SK-N-SH (cell line): ENCODE measurements around the gene MBOAT2. TPM values are rescaled to one million over a fixed set of nuclear protein-coding genes. Genes with fewer than 3 reads are reported as not detected.
"Not testable (repeated sequence)": the region's sequence is repeated elsewhere in the genome, so short reads cannot be mapped to it uniquely, and the experiment has no call there.

ENCODE experiments used
- CTCF ChIA-PET: fragments of 300-600, 350-600 bp; formaldehyde crosslinking; extraction: SDS; loops from one replicate; lab custom pipeline; 2021; lab: Yijun Ruan, JAX
- POLR2A ChIA-PET: fragments of 350-600 bp; sonication (Branson Sonifier 250); formaldehyde crosslinking; extraction: SDS; loops from one replicate; lab custom pipeline; 2020; ENCODE audit warnings: antibody characterized with exemption, inconsistent platforms; lab: Yijun Ruan, JAX
- DNase-seq: peaks from one replicate; pipeline ENCODE4 v3.0.0; 2012
- H2AFZ ChIP-seq: fragments of 200-600 bp; sonication (generic); 2 replicates; pipeline ENCODE4 v1.8.1; 2016; ENCODE audit warnings: antibody characterized with exemption, mild to moderate bottlenecking, low read depth
- H3F3A ChIP-seq: fragments of 200-600 bp; sonication (generic); replicated peaks from 2 replicates; pipeline ENCODE3; 2016; ENCODE audit warnings: antibody characterized with exemption, mild to moderate bottlenecking; ENCODE audit not compliant: insufficient read depth
- H3K27ac ChIP-seq, 2 experiments: fragments of 200-500 bp in 1 of 2; fragments of 200-600 bp in 1 of 2; sonication (Bioruptor generic) in 1 of 2; sonication (generic), shearing (Covaris generic) in 1 of 2; 2 replicates each; pipeline versions ENCODE4 v1.5.1 to v1.6.1; 2014 to 2016; ENCODE audit warnings: low read depth in 2 of 2, inconsistent platforms in 1 of 2, low read length in 1 of 2, mild to moderate bottlenecking in 1 of 2, mixed read lengths in 1 of 2
- H3K27me3 ChIP-seq: fragments of 200-600 bp; sonication (generic), shearing (Covaris generic); 2 replicates; pipeline ENCODE4 v1.6.1; 2016; ENCODE audit warnings: mixed run types; ENCODE audit not compliant: insufficient read depth
- H3K36me3 ChIP-seq, 2 experiments: fragments of 200-500 bp in 1 of 2; fragments of 200-600 bp in 1 of 2; sonication (Bioruptor generic) in 1 of 2; sonication (generic) in 1 of 2; replicated peaks in 1 of 2; 2 replicates each; pipeline versions ENCODE3 to v1.5.1; 2014 to 2016; ENCODE audit warnings: low read length in 1 of 2, mild to moderate bottlenecking in 1 of 2; ENCODE audit not compliant: insufficient read depth in 2 of 2, control insufficient read depth in 1 of 2
- H3K4me1 ChIP-seq, 2 experiments: fragments of 200-500 bp in 1 of 2; fragments of 200-600 bp in 1 of 2; sonication (Bioruptor generic) in 1 of 2; sonication (generic), shearing (Covaris generic) in 1 of 2; 2 replicates each; pipeline versions ENCODE4 v1.5.1 to v1.6.1; 2014 to 2016; ENCODE audit warnings: low read depth in 1 of 2, low read length in 1 of 2, mixed run types in 1 of 2; ENCODE audit not compliant: insufficient read depth in 2 of 2, control insufficient read depth in 1 of 2
- H3K4me2 ChIP-seq: fragments of 200-600 bp; sonication (generic), shearing (Covaris generic); 2 replicates; pipeline ENCODE4 v1.6.1; 2017; ENCODE audit warnings: mixed run types
- H3K4me3 ChIP-seq, 2 experiments: fragments of 200-500 bp in 1 of 2; fragments of 200-600 bp in 1 of 2; sonication (Bioruptor generic) in 1 of 2; sonication (generic), shearing (Covaris generic) in 1 of 2; 2 replicates each; pipeline versions ENCODE4 v1.5.1 to v1.8.1; 2014 to 2016; ENCODE audit warnings: low read depth in 2 of 2, inconsistent platforms in 1 of 2, low read length in 1 of 2, mild to moderate bottlenecking in 1 of 2, mixed read lengths in 1 of 2, moderate library complexity in 1 of 2
- H3K79me2 ChIP-seq: fragments of 200-600 bp; sonication (generic); 2 replicates; pipeline ENCODE4 v1.8.1; 2017; ENCODE audit warnings: mild to moderate bottlenecking; ENCODE audit not compliant: insufficient read depth
- H3K9ac ChIP-seq: fragments of 200-600 bp; sonication (generic); 2 replicates; pipeline ENCODE4 v1.6.1; 2017; ENCODE audit warnings: mixed run types
- H3K9me2 ChIP-seq: fragments of 200-600 bp; sonication (generic); 2 replicates; pipeline ENCODE4 v1.6.1; 2017; ENCODE audit warnings: mixed run types
- H3K9me3 ChIP-seq: fragments of 200-600 bp; sonication (generic); 2 replicates; pipeline ENCODE4 v1.6.1; 2017; ENCODE audit warnings: mixed run types, mild to moderate bottlenecking, moderate library complexity
- H4K20me1 ChIP-seq: fragments of 200-600 bp; sonication (generic); 2 replicates; pipeline ENCODE4 v1.6.1; 2017; ENCODE audit warnings: mild to moderate bottlenecking, mixed run types; ENCODE audit not compliant: insufficient read depth
- CHD2 ChIP-seq: fragments of 150-350 bp; IDR thresholded peaks from 2 replicates; pipeline ENCODE4 v1.6.1; 2018; ENCODE audit warnings: low read length; ENCODE audit not compliant: partially characterized antibody
- ELF1 ChIP-seq: IDR thresholded peaks from 2 replicates; pipeline ENCODE4 v1.4.0; 2012
- FOXM1 ChIP-seq: IDR thresholded peaks from 2 replicates; pipeline ENCODE4 v1.4.0; 2012; ENCODE audit warnings: low read depth, mild to moderate bottlenecking
- GABPA ChIP-seq: IDR thresholded peaks from 2 replicates; pipeline ENCODE4 v1.4.0; 2012; ENCODE audit warnings: low read depth, mild to moderate bottlenecking
- GATA2 ChIP-seq: sonication (generic); formaldehyde crosslinking; IDR thresholded peaks from 2 replicates; pipeline ENCODE4 v1.5.0; 2020; ENCODE audit warnings: mild to moderate bottlenecking, missing genetic modification reagents
- POLR2AphosphoS5 ChIP-seq: IDR thresholded peaks from 2 replicates; pipeline ENCODE4 v1.6.1; 2012; ENCODE audit warnings: low read depth, low read length
- RCOR1 ChIP-seq: fragments of 150-350 bp; IDR thresholded peaks from 2 replicates; pipeline ENCODE4 v1.6.1; 2017; ENCODE audit warnings: antibody characterized with exemption, low read length
- TCF12 ChIP-seq: IDR thresholded peaks from 2 replicates; pipeline ENCODE4 v1.4.0; 2012
- WGBS: methylation state at CpG from one replicate; pipeline ENCODE4 v1.1.6; 2017; ENCODE audit warnings: low lambda C conversion rate; 5-methylcytosine and 5-hydroxymethylcytosine counted together
- polyA plus RNA-seq, 3 experiments: library from polyadenylated mRNA; depleted of rRNA; stranded (reverse); fragments of >200 nt; gene quantifications; 2 replicates each; pipeline ENCODE4 v1.2.3, GENCODE V29; 2012
- TF ChIP-seq, protein P1 (sequence below): IDR thresholded peaks from 2 replicates; pipeline ENCODE4 v1.4.0; 2012; ENCODE audit warnings: low read depth, borderline replicate concordance
- TF ChIP-seq, protein P2 (sequence below): fragments of 150-350 bp; IDR thresholded peaks from 2 replicates; pipeline ENCODE4 v1.6.1; 2017; ENCODE audit warnings: antibody characterized with exemption, low read length, low read depth, borderline replicate concordance
- TF ChIP-seq, protein P3 (sequence below): IDR thresholded peaks from 2 replicates; pipeline ENCODE4; 2012
- TF ChIP-seq, protein P4 (sequence below): fragments of 200-600 bp; sonication (generic); IDR thresholded peaks from 2 replicates; pipeline ENCODE4 v1.6.1; 2017; ENCODE audit warnings: antibody characterized with exemption, mild to moderate bottlenecking, moderate library complexity
- TF ChIP-seq, protein P5 (sequence below): fragments of 150-350 bp; IDR thresholded peaks from 2 replicates; pipeline ENCODE4 v1.6.1; 2016; ENCODE audit warnings: mild to moderate bottlenecking, low read depth, low read length

The MBOAT2 gene
- polyA plus RNA-seq, 1 of the 3 experiments (the other 2 are of a cell fraction) = 33.9 TPM

DNA sequence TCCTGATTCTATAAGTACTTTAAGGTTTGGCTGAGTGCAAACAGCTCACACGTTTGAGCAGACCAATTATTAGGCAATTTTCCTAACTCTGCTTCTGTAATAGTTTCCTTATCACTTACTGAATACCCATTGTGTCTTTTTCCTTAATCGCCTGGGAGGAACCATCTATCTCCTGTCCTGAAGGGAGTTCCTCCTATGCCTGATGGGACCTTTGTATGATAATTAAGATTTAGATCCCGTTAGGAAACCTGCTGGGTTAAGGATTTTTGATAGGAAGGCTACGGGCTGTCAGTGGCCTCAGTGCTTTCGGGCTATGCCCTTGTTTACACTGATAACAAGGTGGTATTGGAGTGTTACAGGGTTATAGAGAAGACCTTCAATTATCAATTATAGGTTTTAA, 106.8 kb downstream of the MBOAT2 start:
- H3K27ac ChIP-seq, H3K27me3 ChIP-seq, H4K20me1 ChIP-seq, H3K9me3 ChIP-seq, H3K9ac ChIP-seq, POLR2A ChIA-PET, DNase-seq, H2AFZ ChIP-seq, CTCF ChIA-PET, H3K4me2 ChIP-seq, H3K4me3 ChIP-seq, H3K4me1 ChIP-seq, H3K79me2 ChIP-seq, H3F3A ChIP-seq, H3K9me2 ChIP-seq: not testable (repeated sequence)
- WGBS = 81% methylated on average over 5 of the region's 5 CpGs
- peaks cover 3 to 27% of the 10 kb centered on the region in 2 experiments for H3K36me3 ChIP-seq

DNA sequence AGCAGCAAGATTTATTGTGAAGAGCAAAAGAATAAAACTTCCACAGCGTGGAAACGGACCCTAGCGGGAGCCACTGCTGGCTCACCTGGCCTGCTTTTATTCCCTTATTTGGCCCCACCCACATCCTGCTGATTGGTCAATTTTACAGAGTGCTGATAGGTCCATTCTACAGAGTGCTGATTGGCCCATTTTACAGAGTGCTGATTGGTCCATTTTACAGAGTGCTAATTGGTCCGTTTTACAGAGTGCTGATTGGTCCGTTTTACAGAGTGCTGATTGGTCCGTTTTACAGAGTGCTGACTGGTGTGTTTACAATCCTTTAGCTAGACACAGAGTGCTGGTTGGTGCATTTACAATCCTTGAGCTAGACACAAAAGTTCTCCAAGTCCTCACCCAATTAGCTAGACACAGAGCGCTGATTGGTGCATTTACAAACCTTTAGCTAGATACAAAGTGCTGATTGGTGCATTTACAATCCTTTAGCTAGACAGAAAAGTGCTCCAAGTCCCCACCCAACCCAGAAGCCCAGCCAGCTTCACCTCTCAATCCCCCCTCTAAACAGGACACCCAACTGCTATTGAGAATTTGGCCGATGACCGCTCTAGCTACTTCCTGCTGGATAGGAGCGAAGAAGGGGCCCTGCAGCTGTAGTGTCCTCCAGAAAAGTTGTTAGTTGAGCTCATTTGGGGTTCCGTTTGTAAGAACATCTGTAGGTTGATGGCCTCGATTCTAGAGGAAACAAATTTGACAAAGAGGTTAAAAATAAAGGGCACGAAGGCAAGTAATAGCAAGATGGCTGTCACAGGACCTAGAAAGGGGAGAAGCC, 108.2 kb downstream of the MBOAT2 start:
- H2AFZ ChIP-seq, H3K4me1 ChIP-seq, H3K27ac ChIP-seq, H3K79me2 ChIP-seq, H4K20me1 ChIP-seq, H3K9me3 ChIP-seq, H3K9ac ChIP-seq, POLR2A ChIA-PET, H3K4me3 ChIP-seq, H3K9me2 ChIP-seq, DNase-seq, H3K27me3 ChIP-seq, H3K4me2 ChIP-seq, H3F3A ChIP-seq: not testable (repeated sequence)
- 97% methylated on average over 13 of the region's 13 CpGs for WGBS
- H3K36me3 ChIP-seq = peaks cover 3 to 25% of the 10 kb centered on the region in 2 experiments
- CTCF ChIA-PET = interaction anchor here (1.8 kb wide), 1 partner anchor 22 kb away, joined by 5 read pairs; no protein-coding TSS in a partner anchor

DNA sequence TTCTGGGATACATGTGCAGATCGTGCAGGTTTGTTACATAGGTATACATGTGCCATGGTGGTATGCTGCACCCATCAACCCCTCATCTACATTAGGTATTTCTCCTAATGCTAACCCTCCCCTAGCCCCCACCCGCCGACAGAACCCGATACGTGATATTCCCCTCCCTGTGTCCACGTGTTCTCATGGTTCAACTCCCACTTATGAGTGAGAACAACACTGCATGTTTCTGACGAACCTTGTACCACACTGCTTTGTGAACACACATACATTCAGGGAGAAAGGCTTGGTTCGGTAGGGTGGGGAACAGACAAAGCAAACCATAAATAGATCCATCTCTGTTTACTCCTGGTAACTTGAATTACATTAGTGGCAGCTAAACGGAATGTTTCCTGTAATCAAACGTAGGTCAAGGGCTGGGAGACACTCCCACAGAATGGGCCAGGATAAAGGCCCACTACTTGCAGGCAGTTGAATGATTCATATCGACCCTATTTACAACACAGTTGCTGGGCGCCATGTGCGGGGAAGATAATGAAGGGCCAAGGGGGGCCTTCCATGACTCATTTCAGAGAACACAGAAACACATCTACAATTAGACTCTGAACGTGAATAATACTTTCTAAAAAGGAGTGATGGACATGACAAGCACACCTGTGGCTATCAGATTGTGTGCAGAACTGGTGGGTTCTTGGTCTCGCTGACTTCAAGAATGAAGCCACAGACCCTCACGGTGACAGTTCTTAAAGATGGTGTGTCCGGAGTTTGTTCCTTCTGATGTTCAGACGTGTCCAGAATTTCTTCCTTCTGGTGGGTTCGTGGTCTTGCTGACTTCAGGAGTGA, 109.3 kb downstream of the MBOAT2 start:
- H3F3A ChIP-seq = no peaks in the 10 kb centered on the region
- H3K4me2 ChIP-seq = no peak overlapping the region
- no peak overlapping the region for H3K27ac ChIP-seq
- H4K20me1 ChIP-seq = no peaks in the 10 kb centered on the region
- no peak overlapping the region for H2AFZ ChIP-seq
- no peak overlapping the region for H3K4me3 ChIP-seq
- H3K27me3 ChIP-seq = no peaks in the 10 kb centered on the region
- POLR2A ChIA-PET = no interaction called here
- TF ChIP-seq RCOR1 = no peak
- TF ChIP-seq, protein P1, sequence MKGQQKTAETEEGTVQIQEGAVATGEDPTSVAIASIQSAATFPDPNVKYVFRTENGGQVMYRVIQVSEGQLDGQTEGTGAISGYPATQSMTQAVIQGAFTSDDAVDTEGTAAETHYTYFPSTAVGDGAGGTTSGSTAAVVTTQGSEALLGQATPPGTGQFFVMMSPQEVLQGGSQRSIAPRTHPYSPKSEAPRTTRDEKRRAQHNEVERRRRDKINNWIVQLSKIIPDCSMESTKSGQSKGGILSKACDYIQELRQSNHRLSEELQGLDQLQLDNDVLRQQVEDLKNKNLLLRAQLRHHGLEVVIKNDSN = no peak
- no peak for TF ChIP-seq ELF1
- no peak for TF ChIP-seq CHD2
- TF ChIP-seq GABPA = no peak
- no peak for TF ChIP-seq TCF12
- TF ChIP-seq, protein P2, sequence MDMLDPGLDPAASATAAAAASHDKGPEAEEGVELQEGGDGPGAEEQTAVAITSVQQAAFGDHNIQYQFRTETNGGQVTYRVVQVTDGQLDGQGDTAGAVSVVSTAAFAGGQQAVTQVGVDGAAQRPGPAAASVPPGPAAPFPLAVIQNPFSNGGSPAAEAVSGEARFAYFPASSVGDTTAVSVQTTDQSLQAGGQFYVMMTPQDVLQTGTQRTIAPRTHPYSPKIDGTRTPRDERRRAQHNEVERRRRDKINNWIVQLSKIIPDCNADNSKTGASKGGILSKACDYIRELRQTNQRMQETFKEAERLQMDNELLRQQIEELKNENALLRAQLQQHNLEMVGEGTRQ = no peak
- TF ChIP-seq FOXM1 = no peak
- TF ChIP-seq GATA2 (CRISPR knock-in tag) = no peak
- TF ChIP-seq POLR2AphosphoS5 = no peak
- TF ChIP-seq, protein P3, sequence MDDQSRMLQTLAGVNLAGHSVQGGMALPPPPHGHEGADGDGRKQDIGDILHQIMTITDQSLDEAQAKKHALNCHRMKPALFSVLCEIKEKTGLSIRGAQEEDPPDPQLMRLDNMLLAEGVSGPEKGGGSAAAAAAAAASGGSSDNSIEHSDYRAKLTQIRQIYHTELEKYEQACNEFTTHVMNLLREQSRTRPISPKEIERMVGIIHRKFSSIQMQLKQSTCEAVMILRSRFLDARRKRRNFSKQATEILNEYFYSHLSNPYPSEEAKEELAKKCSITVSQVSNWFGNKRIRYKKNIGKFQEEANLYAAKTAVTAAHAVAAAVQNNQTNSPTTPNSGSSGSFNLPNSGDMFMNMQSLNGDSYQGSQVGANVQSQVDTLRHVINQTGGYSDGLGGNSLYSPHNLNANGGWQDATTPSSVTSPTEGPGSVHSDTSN = no peak
- TF ChIP-seq, protein P4, sequence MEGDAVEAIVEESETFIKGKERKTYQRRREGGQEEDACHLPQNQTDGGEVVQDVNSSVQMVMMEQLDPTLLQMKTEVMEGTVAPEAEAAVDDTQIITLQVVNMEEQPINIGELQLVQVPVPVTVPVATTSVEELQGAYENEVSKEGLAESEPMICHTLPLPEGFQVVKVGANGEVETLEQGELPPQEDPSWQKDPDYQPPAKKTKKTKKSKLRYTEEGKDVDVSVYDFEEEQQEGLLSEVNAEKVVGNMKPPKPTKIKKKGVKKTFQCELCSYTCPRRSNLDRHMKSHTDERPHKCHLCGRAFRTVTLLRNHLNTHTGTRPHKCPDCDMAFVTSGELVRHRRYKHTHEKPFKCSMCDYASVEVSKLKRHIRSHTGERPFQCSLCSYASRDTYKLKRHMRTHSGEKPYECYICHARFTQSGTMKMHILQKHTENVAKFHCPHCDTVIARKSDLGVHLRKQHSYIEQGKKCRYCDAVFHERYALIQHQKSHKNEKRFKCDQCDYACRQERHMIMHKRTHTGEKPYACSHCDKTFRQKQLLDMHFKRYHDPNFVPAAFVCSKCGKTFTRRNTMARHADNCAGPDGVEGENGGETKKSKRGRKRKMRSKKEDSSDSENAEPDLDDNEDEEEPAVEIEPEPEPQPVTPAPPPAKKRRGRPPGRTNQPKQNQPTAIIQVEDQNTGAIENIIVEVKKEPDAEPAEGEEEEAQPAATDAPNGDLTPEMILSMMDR = no peak
- TF ChIP-seq, protein P5, sequence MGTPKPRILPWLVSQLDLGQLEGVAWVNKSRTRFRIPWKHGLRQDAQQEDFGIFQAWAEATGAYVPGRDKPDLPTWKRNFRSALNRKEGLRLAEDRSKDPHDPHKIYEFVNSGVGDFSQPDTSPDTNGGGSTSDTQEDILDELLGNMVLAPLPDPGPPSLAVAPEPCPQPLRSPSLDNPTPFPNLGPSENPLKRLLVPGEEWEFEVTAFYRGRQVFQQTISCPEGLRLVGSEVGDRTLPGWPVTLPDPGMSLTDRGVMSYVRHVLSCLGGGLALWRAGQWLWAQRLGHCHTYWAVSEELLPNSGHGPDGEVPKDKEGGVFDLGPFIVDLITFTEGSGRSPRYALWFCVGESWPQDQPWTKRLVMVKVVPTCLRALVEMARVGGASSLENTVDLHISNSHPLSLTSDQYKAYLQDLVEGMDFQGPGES = no peak
- H3K9me3 ChIP-seq = no peaks in the 10 kb centered on the region
- peaks cover 0 to 2% of the 10 kb centered on the region in 2 experiments; a peak in 1 of 4 replicates for H3K4me1 ChIP-seq
- CTCF ChIA-PET = interaction anchor here (0.6 to 1.8 kb wide), 2 partner anchors 9 to 21 kb away, joined by 3 to 5 read pairs; no protein-coding TSS in a partner anchor
- WGBS = 95% methylated on average over 19 of the region's 19 CpGs
- no peak for DNase-seq
- H3K9me2 ChIP-seq = no peaks in the 10 kb centered on the region
- peaks cover 3 to 24% of the 10 kb centered on the region in 2 experiments for H3K36me3 ChIP-seq
- H3K79me2 ChIP-seq = no peaks in the 10 kb centered on the region
- no peak overlapping the region for H3K9ac ChIP-seq
